B cell (primary cell): ENCODE measurements around the gene BCOR. TPM values are rescaled to one million over a fixed set of nuclear protein-coding genes. Genes with fewer than 3 reads are reported as not detected.

Source experiments
- ATAC-seq: fragments of 200-7000 bp; cut with Tn5 transposase; one replicate; pipeline ENCODE4 v1.10.0; 2021; ENCODE audit warnings: low read depth, mild to moderate bottlenecking, moderate number of reproducible peaks, moderate library complexity
- CTCF ChIA-PET: fragments of 350-600 bp; sonication (Branson Sonifier 250); formaldehyde crosslinking; loops from one replicate; lab custom pipeline; 2021; ENCODE audit warnings: antibody characterized with exemption, inconsistent platforms; lab: Charles Lee
- POLR2A ChIA-PET: fragments of 350-600 bp; sonication (Branson Sonifier 250); formaldehyde crosslinking; loops from one replicate; lab custom pipeline; 2021; ENCODE audit warnings: antibody characterized with exemption; lab: Charles Lee
- DNase-seq: peaks from one replicate; pipeline ENCODE4 v3.0.0; 2013
- H2AFZ ChIP-seq: 2 replicates; pipeline ENCODE4 v1.6.1; 2012; ENCODE audit warnings: mild to moderate bottlenecking, low read depth, low read length; ENCODE audit not compliant: insufficient read depth, poor library complexity, severe bottlenecking
- H3K27ac ChIP-seq, 2 donors: 1 replicate in 1 of 2; 2 replicates in 1 of 2; pipeline ENCODE4 v1.5.1; 2012 to 2013; ENCODE audit warnings: low read length in 2 of 2, mild to moderate bottlenecking in 2 of 2, moderate library complexity in 1 of 2
- H3K27me3 ChIP-seq, 4 experiments: fragments of 200-600 bp in 1 of 4; sonication (generic) in 1 of 4; replicated peaks in 1 of 4; 1 replicate in 2 of 4; 2 replicates in 2 of 4; pipeline versions ENCODE4 v1.6.1 to v1.7.0; 2013 to 2016; ENCODE audit warnings: low read length in 3 of 4, mild to moderate bottlenecking in 2 of 4, mixed read lengths in 1 of 4, moderate library complexity in 1 of 4; ENCODE audit not compliant: insufficient read depth in 4 of 4, control insufficient read depth in 3 of 4; ENCODE audit errors: control extremely low read depth in 1 of 4
- H3K36me3 ChIP-seq, 2 experiments: replicated peaks in 1 of 2; 1 replicate in 1 of 2; 2 replicates in 1 of 2; pipeline versions ENCODE4 v1.6.1 to v1.7.1; 2013; ENCODE audit warnings: low read length in 1 of 2; ENCODE audit not compliant: insufficient read depth in 2 of 2, control insufficient read depth in 1 of 2; ENCODE audit errors: control extremely low read depth in 1 of 2, extremely low read depth in 1 of 2
- H3K4me1 ChIP-seq, 2 donors: fragments of 200-600 bp in 1 of 2; sonication (generic) in 1 of 2; 1 replicate in 1 of 2; 2 replicates in 1 of 2; pipeline versions ENCODE4 v1.5.1 to v1.6.1; 2013 to 2017; ENCODE audit warnings: low read length in 2 of 2; ENCODE audit not compliant: control insufficient read depth in 2 of 2, insufficient read depth in 2 of 2
- H3K4me2 ChIP-seq: replicated peaks from 2 replicates; pipeline ENCODE3; 2012; ENCODE audit warnings: mild to moderate bottlenecking, low read depth, low read length; ENCODE audit not compliant: poor library complexity, severe bottlenecking
- H3K4me3 ChIP-seq, 5 experiments: fragments of 200-600 bp in 1 of 5; sonication (generic) in 1 of 5; 1 replicate in 3 of 5; 2 replicates in 2 of 5; pipeline versions ENCODE4 v1.5.1 to v1.7.0; 2011 to 2016; ENCODE audit warnings: low read length in 4 of 5, mild to moderate bottlenecking in 4 of 5, low read depth in 2 of 5, control low read depth in 1 of 5, moderate library complexity in 1 of 5; ENCODE audit not compliant: insufficient read depth in 1 of 5; ENCODE audit errors: control extremely low read depth in 1 of 5, extremely low read depth in 1 of 5
- H3K79me2 ChIP-seq: fragments of 200-600 bp; sonication (generic); one replicate; pipeline ENCODE4 v1.6.0; 2016; ENCODE audit warnings: low read length; ENCODE audit not compliant: control insufficient read depth, insufficient read depth
- H3K9ac ChIP-seq: fragments of 200-600 bp; sonication (generic); 2 replicates; pipeline ENCODE4 v1.6.1; 2017; ENCODE audit warnings: mild to moderate bottlenecking, low read length, moderate library complexity
- H3K9me3 ChIP-seq, 3 donors: one replicate each; pipeline versions ENCODE4 v1.6.1 to v1.7.1; 2013; ENCODE audit warnings: low read length in 2 of 3; ENCODE audit not compliant: control insufficient read depth in 2 of 3, insufficient read depth in 1 of 3; ENCODE audit errors: control extremely low read depth in 1 of 3
- H4K20me1 ChIP-seq: 2 replicates; pipeline ENCODE4 v1.6.0; 2012; ENCODE audit warnings: mild to moderate bottlenecking, low read length; ENCODE audit not compliant: insufficient read depth, control insufficient read depth, poor library complexity, severe bottlenecking
- H3K27ac Mint-ChIP-seq: one replicate; pipeline ENCODE4 v1.8.0; 2021; ENCODE audit warnings: mixed read lengths
- H3K27me3 Mint-ChIP-seq: one replicate; pipeline ENCODE4 v1.8.0; 2021; ENCODE audit warnings: mixed read lengths
- H3K4me1 Mint-ChIP-seq: one replicate; pipeline ENCODE4 v1.8.0; 2021; ENCODE audit warnings: mixed read lengths
- H3K4me3 Mint-ChIP-seq: one replicate; pipeline ENCODE4 v1.8.0; 2021; ENCODE audit warnings: mixed read lengths
- H3K9me3 Mint-ChIP-seq: one replicate; pipeline ENCODE4 v1.8.0; 2022; ENCODE audit warnings: mixed read lengths; ENCODE audit not compliant: insufficient read depth
- EZH2 ChIP-seq: IDR thresholded peaks from 2 replicates; pipeline ENCODE4 v1.6.1; 2012; ENCODE audit warnings: borderline replicate concordance, low read depth, mild to moderate bottlenecking, moderate library complexity, low read length; ENCODE audit not compliant: insufficient read depth, poor library complexity, severe bottlenecking
- WGBS: methylation state at CpG from one replicate; pipeline ENCODE4 v1.1.5; 2013; ENCODE audit warnings: missing lambda C conversion rate; ENCODE audit not compliant: insufficient coverage; 5-methylcytosine and 5-hydroxymethylcytosine counted together
- intact Hi-C: fragments of 100-400 bp; cut with micrococcal nuclease; formaldehyde crosslinking; loops from one replicate; pipeline ENCODE4 v1.10.0; 2022
- polyA minus RNA-seq: library from RNA; depleted of rRNA, polyadenylated mRNA; stranded (reverse); fragments of >200 nt; gene quantifications from 2 replicates; pipeline ENCODE4 v1.2.3, GENCODE V29; 2012
- polyA plus RNA-seq: library from polyadenylated mRNA; depleted of rRNA; stranded (reverse); fragments of >200 nt; gene quantifications from 2 replicates; pipeline ENCODE4 v1.2.3, GENCODE V29; 2012
- total RNA-seq, 2 donors: library from RNA; stranded (reverse); fragments of 120-200 nt in 1 of 2; gene quantifications; 1 replicate in 1 of 2; 2 replicates in 1 of 2; pipeline versions ENCODE4 v1.2.3 to v1.2.4, GENCODE V29; 2013 to 2022
- TF ChIP-seq, protein P1 (sequence below): fragments of 200-600 bp; IDR thresholded peaks from one replicate; pipeline ENCODE4 v1.8.0; 2022; ENCODE audit warnings: antibody characterized with exemption, mild to moderate bottlenecking

Gene BCOR
- total RNA-seq (65.3 and 66.1 TPM in 2 replicates), polyA plus RNA-seq (16.1 and 19.0 TPM in 2 replicates), polyA minus RNA-seq (33.4 and 51.7 TPM in 2 replicates)
- 29.6 TPM for total RNA-seq (2013)

DNA sequence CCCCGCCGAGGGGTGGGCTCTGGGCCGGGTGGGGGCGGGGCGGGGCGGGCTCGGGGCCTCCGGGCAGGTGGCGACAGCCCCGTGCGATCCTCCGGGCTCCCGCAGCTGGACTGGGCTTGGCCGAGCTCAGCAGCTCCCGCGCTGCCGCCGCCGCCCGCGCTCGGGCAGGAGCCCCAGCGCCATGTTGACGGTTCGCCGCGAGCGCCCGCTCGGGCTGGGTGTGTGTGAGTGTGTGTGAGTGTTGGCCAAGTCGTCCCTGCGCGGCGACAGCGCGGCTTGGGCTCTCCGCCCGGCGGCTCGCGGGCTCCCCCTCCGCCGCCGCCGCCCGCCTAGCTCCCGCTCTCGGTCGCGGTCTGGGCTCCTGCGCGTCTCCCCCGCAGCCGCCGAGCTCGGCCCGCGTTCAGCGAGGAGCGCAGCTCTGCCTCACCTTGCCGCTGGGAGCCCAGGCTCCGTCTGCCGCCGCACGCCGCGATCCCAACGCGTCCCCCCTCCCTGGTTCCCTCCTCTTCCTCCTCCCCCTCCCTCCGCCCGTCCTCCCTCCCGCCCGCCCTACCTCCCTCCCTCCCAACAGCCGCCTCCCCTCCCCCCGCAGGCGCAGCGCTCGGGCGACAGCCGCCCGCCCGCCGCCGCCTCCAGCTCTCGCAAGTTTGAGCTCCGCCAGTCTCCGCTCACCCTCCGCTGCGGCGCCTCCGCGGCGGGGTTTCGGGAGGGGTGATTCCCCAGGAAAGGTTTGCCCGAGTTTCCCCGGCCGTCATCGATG lies at the start of gene BCOR:
BCOR (minus strand) TSS at position 455 of the 760 bp plus-strand sequence. CDS start 20,029 bp downstream, outside the sequence.
- Histone ChIP-seq H4K20me1 (peaks cover 30% of the 10 kb centered on the region), H3K79me2 (peaks cover 38% of the 10 kb centered on the region), H3K4me2 (peak within 1 kb of the TSS; percentile 93), H3K27me3 (peaks cover 0 to 2% (median 0%) of the 10 kb centered on the region in 4 experiments), H3K36me3 (no peaks in the 10 kb centered on the region), H2AFZ (peak within 1 kb of the TSS; percentile 42), H3K4me3 (peak within 1 kb of the TSS in 4 of 5 experiments; percentile 58 to 81 (median 62)), H3K27ac (peak within 1 kb of the TSS; percentile 73 to 89), H3K4me1 (peaks cover 35 to 40% of the 10 kb centered on the region in 2 donors), H3K9me3 (no peaks in the 10 kb centered on the region), H3K9ac (peak within 1 kb of the TSS; percentile 64)
- H3K9me3 Mint-ChIP-seq: no peaks in the 10 kb centered on the region
- POLR2A ChIA-PET: interaction anchor here (0.5 to 5.9 kb wide), 13 partner anchors 10 to 953 kb away, joined by 3 to 102 read pairs (median 9); no protein-coding TSS in a partner anchor
- under 1% methylated on average over 56 of the region's 98 CpGs for WGBS
- intact Hi-C loops: loop anchor here (2.0 to 10.0 kb wide), 4 partner anchors 55 to 273 kb away; no protein-coding TSS in a partner anchor
- no peaks in the 10 kb centered on the region for H3K27me3 Mint-ChIP-seq
- peak within 1 kb of the TSS; percentile 93 for H3K4me3 Mint-ChIP-seq
- CTCF ChIA-PET: interaction anchor here (0.8 to 4.9 kb wide), 13 partner anchors 7 to 366 kb away, joined by 3 to 50 read pairs (median 4); no protein-coding TSS in a partner anchor
- peak; percentile 83 for DNase-seq
- TF ChIP-seq EZH2: no peak
- TF ChIP-seq, protein P1, sequence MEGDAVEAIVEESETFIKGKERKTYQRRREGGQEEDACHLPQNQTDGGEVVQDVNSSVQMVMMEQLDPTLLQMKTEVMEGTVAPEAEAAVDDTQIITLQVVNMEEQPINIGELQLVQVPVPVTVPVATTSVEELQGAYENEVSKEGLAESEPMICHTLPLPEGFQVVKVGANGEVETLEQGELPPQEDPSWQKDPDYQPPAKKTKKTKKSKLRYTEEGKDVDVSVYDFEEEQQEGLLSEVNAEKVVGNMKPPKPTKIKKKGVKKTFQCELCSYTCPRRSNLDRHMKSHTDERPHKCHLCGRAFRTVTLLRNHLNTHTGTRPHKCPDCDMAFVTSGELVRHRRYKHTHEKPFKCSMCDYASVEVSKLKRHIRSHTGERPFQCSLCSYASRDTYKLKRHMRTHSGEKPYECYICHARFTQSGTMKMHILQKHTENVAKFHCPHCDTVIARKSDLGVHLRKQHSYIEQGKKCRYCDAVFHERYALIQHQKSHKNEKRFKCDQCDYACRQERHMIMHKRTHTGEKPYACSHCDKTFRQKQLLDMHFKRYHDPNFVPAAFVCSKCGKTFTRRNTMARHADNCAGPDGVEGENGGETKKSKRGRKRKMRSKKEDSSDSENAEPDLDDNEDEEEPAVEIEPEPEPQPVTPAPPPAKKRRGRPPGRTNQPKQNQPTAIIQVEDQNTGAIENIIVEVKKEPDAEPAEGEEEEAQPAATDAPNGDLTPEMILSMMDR: no peak
- ATAC-seq: peak; percentile 29
- peaks cover 35% of the 10 kb centered on the region for H3K4me1 Mint-ChIP-seq
- H3K27ac Mint-ChIP-seq: peak within 1 kb of the TSS; percentile 95
